A673 (cell line): ENCODE results near the gene EBF4. TPM values are rescaled to one million over a fixed set of nuclear protein-coding genes. Genes with fewer than 3 reads are reported as not detected.

Experiments used
- BruUV-seq: library from RNA; stranded (reverse); fragments of 400-500 nt; replicated peaks from 2 replicates; lab custom pipeline; 2021; lab: Mats Ljungman, UMichigan
- CTCF ChIA-PET: fragments of 300-600 bp; sonication (Branson Sonifier 250); formaldehyde crosslinking; loops from one replicate; lab custom pipeline; 2022; ENCODE audit warnings: antibody characterized with exemption; lab: Charles Lee
- POLR2A ChIA-PET: fragments of 300-600 bp; sonication (Branson Sonifier 250); formaldehyde crosslinking; loops from one replicate; lab custom pipeline; 2022; ENCODE audit warnings: antibody characterized with exemption; ENCODE audit not compliant: low non-redundant PET; lab: Charles Lee
- DNase-seq: peaks from one replicate; pipeline ENCODE4 v3.0.0-alpha.2; 2015; ENCODE audit warnings: low spot score
- H3K27ac ChIP-seq: fragments of 200-600 bp; sonication (generic); 2 replicates; pipeline ENCODE4 v1.5.1; 2016; ENCODE audit warnings: mixed run types, low read depth, mild to moderate bottlenecking, mixed read lengths, antibody characterized with exemption, low read length; ENCODE audit not compliant: poor library complexity, severe bottlenecking
- H3K27me3 ChIP-seq: fragments of 200-600 bp; sonication (generic); replicated peaks from 2 replicates; pipeline ENCODE4 v1.6.1; 2017; ENCODE audit warnings: mixed run types, low read depth, mild to moderate bottlenecking, mixed read lengths, antibody characterized with exemption, low read length; ENCODE audit not compliant: insufficient read depth, poor library complexity
- H3K36me3 ChIP-seq: fragments of 200-600 bp; sonication (generic); 2 replicates; pipeline ENCODE4 v1.6.1; 2016; ENCODE audit warnings: mixed run types, mild to moderate bottlenecking, mixed read lengths, antibody characterized with exemption, low read length; ENCODE audit not compliant: insufficient read depth, poor library complexity, severe bottlenecking
- H3K4me1 ChIP-seq: fragments of 200-600 bp; sonication (generic); 2 replicates; pipeline ENCODE4 v1.6.1; 2017; ENCODE audit warnings: mixed run types, mild to moderate bottlenecking, mixed read lengths, antibody characterized with exemption, low read length; ENCODE audit not compliant: insufficient read depth, poor library complexity, severe bottlenecking
- H3K4me3 ChIP-seq: fragments of 200-600 bp; sonication (generic); 2 replicates; pipeline ENCODE4 v1.5.1; 2016; ENCODE audit warnings: low read depth, mixed run types, mild to moderate bottlenecking, mixed read lengths, low read length; ENCODE audit not compliant: poor library complexity, severe bottlenecking
- H3K9me3 ChIP-seq: fragments of 200-600 bp; sonication (generic); 2 replicates; pipeline ENCODE4 v1.6.1; 2016; ENCODE audit warnings: mixed run types, low read depth, mild to moderate bottlenecking, mixed read lengths, antibody characterized with exemption, low read length; ENCODE audit not compliant: poor library complexity, severe bottlenecking
- EZH2 ChIP-seq: fragments of 200-600 bp; sonication (generic); IDR thresholded peaks from 2 replicates; pipeline ENCODE4 v1.6.1; 2017; ENCODE audit warnings: borderline replicate concordance, low read depth, mild to moderate bottlenecking, mixed read lengths, antibody characterized with exemption, low read length; ENCODE audit not compliant: poor library complexity, severe bottlenecking
- intact Hi-C: fragments of 100-400 bp; cut with micrococcal nuclease; formaldehyde crosslinking; loops from one replicate; pipeline ENCODE4 v1.10.0; 2022; ENCODE audit not compliant: unreplicated experiment
- total RNA-seq: library from RNA; stranded (reverse); gene quantifications from 2 replicates; pipeline ENCODE4 v1.2.3, GENCODE V29; 2021
- TF ChIP-seq, protein P1 (sequence below): fragments of 300-800, 200-600 bp; sonication (generic); conservative IDR thresholded peaks from 2 replicates; pipeline ENCODE4 v1.5.1; 2017; ENCODE audit warnings: low read depth, mild to moderate bottlenecking, antibody characterized with exemption, low read length, moderate library complexity, mixed read lengths

Gene EBF4
- total RNA-seq, 1 experiment from 2014 or later, result 0.52 TPM

GRCh38 chr20:2801286-2801728 is 108.7 kb downstream of the EBF4 start:
- Histone ChIP-seq H3K27me3 (peaks cover 70% of the 10 kb centered on the region), H3K27ac (no peak overlapping the region), H3K36me3 (no peaks in the 10 kb centered on the region), H3K4me3 (no peak overlapping the region), H3K9me3 (no peaks in the 10 kb centered on the region), H3K4me1 (peaks cover 5% of the 10 kb centered on the region)
- ChIA-PET CTCF (no interaction called here), POLR2A (no interaction called here)
- DNase-seq, result no peak
- no TSS peak for BruUV-seq
- TF ChIP-seq, protein P1, sequence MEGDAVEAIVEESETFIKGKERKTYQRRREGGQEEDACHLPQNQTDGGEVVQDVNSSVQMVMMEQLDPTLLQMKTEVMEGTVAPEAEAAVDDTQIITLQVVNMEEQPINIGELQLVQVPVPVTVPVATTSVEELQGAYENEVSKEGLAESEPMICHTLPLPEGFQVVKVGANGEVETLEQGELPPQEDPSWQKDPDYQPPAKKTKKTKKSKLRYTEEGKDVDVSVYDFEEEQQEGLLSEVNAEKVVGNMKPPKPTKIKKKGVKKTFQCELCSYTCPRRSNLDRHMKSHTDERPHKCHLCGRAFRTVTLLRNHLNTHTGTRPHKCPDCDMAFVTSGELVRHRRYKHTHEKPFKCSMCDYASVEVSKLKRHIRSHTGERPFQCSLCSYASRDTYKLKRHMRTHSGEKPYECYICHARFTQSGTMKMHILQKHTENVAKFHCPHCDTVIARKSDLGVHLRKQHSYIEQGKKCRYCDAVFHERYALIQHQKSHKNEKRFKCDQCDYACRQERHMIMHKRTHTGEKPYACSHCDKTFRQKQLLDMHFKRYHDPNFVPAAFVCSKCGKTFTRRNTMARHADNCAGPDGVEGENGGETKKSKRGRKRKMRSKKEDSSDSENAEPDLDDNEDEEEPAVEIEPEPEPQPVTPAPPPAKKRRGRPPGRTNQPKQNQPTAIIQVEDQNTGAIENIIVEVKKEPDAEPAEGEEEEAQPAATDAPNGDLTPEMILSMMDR, result no peak
- no peak for TF ChIP-seq EZH2
- intact Hi-C loops, result no loop called here

GRCh38 chr20:2804041-2804828 is 111.7 kb downstream of the EBF4 start:
- H3K27me3 ChIP-seq, result peaks cover 66% of the 10 kb centered on the region
- BruUV-seq, result no TSS peak
- ChIA-PET CTCF (interaction anchor here (0.9 kb wide), 1 partner anchor 49 kb away, joined by 3 read pairs; no protein-coding TSS in a partner anchor), POLR2A (no interaction called here)
- TF ChIP-seq, protein P1, result no peak
- TF ChIP-seq EZH2, result no peak
- intact Hi-C loops, result no loop called here
- DNase-seq, result no peak
- no peaks in the 10 kb centered on the region for H3K9me3 ChIP-seq
- no peak overlapping the region for H3K4me3 ChIP-seq
- peaks cover 5% of the 10 kb centered on the region for H3K4me1 ChIP-seq
- H3K36me3 ChIP-seq, result no peaks in the 10 kb centered on the region
- H3K27ac ChIP-seq, result no peak overlapping the region

DNA sequence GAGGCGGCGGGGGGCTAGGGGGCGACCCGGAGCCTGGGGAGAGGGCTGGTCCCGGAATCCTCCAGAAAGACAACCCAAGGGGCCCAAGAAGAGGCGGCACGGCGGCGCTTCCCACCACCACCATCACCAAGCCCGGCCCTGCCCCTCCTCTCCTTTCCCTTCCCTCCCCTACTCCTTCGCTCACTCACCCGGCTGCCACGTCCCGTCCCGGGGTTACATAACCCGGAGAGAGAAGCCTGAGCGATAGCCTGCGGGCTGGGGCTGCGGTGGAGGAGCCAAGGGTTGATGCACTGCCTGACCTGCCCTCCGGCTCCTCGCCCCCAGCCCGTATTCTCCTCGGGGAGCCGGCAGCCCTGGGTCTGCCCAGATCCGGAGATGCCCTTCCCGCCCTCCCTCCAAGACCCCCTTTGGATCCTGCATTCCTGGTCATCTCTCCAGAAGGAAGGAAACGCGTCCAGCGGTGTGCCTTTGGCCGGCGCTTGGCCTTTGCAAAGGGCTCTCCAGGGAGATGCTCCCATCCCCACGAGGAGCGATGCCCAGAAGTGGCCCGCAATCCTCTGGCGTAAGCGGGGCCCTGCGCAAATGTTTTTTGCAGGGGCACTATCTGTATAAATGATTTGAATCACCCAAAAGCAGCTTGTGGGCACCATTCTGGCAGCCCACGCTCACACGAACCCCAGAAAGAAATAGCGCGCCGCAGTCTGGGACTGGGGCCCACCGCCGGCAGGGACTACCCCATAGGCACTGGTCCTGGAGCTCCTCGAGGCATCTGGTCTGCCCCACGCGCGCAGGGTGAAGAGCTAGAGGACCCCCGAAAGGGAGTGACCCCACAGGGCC is 112.5 kb downstream of the EBF4 start:
- no peak overlapping the region for H3K4me3 ChIP-seq
- BruUV-seq, result no TSS peak
- DNase-seq, result no peak
- no peak for TF ChIP-seq EZH2
- TF ChIP-seq, protein P1, result no peak
- CTCF ChIA-PET, result interaction anchor here (0.9 kb wide), 1 partner anchor 49 kb away, joined by 3 read pairs; no protein-coding TSS in a partner anchor
- intact Hi-C loops, result no loop called here
- H3K27me3 ChIP-seq, result peaks cover 58% of the 10 kb centered on the region
- no peaks in the 10 kb centered on the region for H3K4me1 ChIP-seq
- no peaks in the 10 kb centered on the region for H3K36me3 ChIP-seq
- H3K9me3 ChIP-seq, result no peaks in the 10 kb centered on the region
- POLR2A ChIA-PET, result no interaction called here
- no peak overlapping the region for H3K27ac ChIP-seq
